HepG2 (cell line): Measurements from ENCODE around the gene L1CAM. TPM values are rescaled to one million over a fixed set of nuclear protein-coding genes. Genes with fewer than 3 reads are reported as not detected.

Experiments
- CREM ChIP-seq, 2 experiments: sonication (generic) in 1 of 2; formaldehyde crosslinking in 1 of 2; IDR thresholded peaks; 2 replicates each; pipeline versions ENCODE4 v1.4.0 to v1.6.1; 2016 to 2020; ENCODE audit warnings: antibody characterized with exemption in 1 of 2, mild to moderate bottlenecking in 1 of 2, missing genetic modification reagents in 1 of 2
- HCFC1 ChIP-seq: fragments of 150-350 bp; IDR thresholded peaks from 2 replicates; pipeline ENCODE4 v1.6.1; 2014; ENCODE audit warnings: low read depth, low read length
- HNF4G ChIP-seq, 2 experiments: sonication (generic) in 1 of 2; formaldehyde crosslinking in 1 of 2; IDR thresholded peaks; 2 replicates each; pipeline versions ENCODE4 v1.4.0 to v1.6.1; 2011 to 2020; ENCODE audit warnings: borderline replicate concordance in 2 of 2, low read depth in 2 of 2, mild to moderate bottlenecking in 2 of 2, low read length in 1 of 2, missing genetic modification reagents in 1 of 2, moderate library complexity in 1 of 2
- JUNB ChIP-seq: sonication (generic); formaldehyde crosslinking; IDR thresholded peaks from 2 replicates; pipeline ENCODE4 v1.8.0; 2022; ENCODE audit warnings: missing genetic modification reagents, mild to moderate bottlenecking, borderline replicate concordance
- KAT8 ChIP-seq: IDR thresholded peaks from 2 replicates; pipeline ENCODE4 v1.6.1; 2016; ENCODE audit warnings: missing genetic modification reagents, missing compliant biosample characterization
- KLF16 ChIP-seq, 2 experiments: sonication (generic) in 1 of 2; formaldehyde crosslinking in 1 of 2; IDR thresholded peaks; 2 replicates each; pipeline versions ENCODE4 v1.6.1 to v1.8.0; 2016 to 2023; ENCODE audit warnings: missing genetic modification reagents in 2 of 2, missing compliant biosample characterization in 1 of 2
- PCBP1 ChIP-seq: fragments of 200-400 bp; formaldehyde crosslinking; IDR thresholded peaks from 2 replicates; pipeline ENCODE4 v1.6.1; 2017; ENCODE audit warnings: mild to moderate bottlenecking, low read depth, low read length, borderline replicate concordance
- RFXANK ChIP-seq: IDR thresholded peaks from 2 replicates; pipeline ENCODE4 v1.6.1; 2016
- SIX1 ChIP-seq: sonication (generic); formaldehyde crosslinking; IDR thresholded peaks from 2 replicates; pipeline ENCODE4 v1.4.0; 2020; ENCODE audit warnings: missing genetic modification reagents, borderline replicate concordance
- TAF1 ChIP-seq: sonication (generic); formaldehyde crosslinking; IDR thresholded peaks from 2 replicates; pipeline ENCODE4 v1.4.0; 2020; ENCODE audit warnings: missing genetic modification reagents
- ZBTB42 ChIP-seq: sonication (generic); formaldehyde crosslinking; IDR thresholded peaks from 2 replicates; pipeline ENCODE4 v1.5.0; 2020; ENCODE audit warnings: mild to moderate bottlenecking, missing genetic modification reagents
- ZNF383 ChIP-seq: sonication (generic); formaldehyde crosslinking; IDR thresholded peaks from 2 replicates; pipeline ENCODE4 v1.4.0; 2020; ENCODE audit warnings: missing genetic modification reagents, mild to moderate bottlenecking, borderline replicate concordance
- ZNF503 ChIP-seq: sonication (generic); formaldehyde crosslinking; IDR thresholded peaks from 2 replicates; pipeline ENCODE4 v1.4.0; 2020; ENCODE audit warnings: missing genetic modification reagents
- ZNF510 ChIP-seq: sonication (generic); formaldehyde crosslinking; IDR thresholded peaks from 2 replicates; pipeline ENCODE4 v1.4.0; 2020; ENCODE audit warnings: low read depth, mild to moderate bottlenecking, missing genetic modification reagents
- polyA plus RNA-seq, 8 experiments: library from polyadenylated mRNA; depleted of rRNA in 3 of 8; stranded (reverse) in 7 of 8; unstranded in 1 of 8; fragments of >200 nt; fragmentation: Illumina TruSeq in 4 of 8; extraction: Trizol in 4 of 8; gene quantifications; 2 replicates each; pipeline versions ENCODE4 v1.2.1 to v1.2.3, GENCODE V29; 2011 to 2016; ENCODE audit warnings: low read depth in 4 of 8, missing spikeins in 1 of 8, mixed read lengths in 1 of 8; ENCODE audit not compliant: insufficient read depth in 1 of 8
- total RNA-seq, 5 experiments: library from RNA; depleted of rRNA; stranded (reverse); fragments of >200 nt; fragmentation: Illumina TruSeq; extraction: Trizol; gene quantifications; 2 replicates each; pipeline ENCODE4 v1.2.3, GENCODE V29; 2016; ENCODE audit warnings: low read depth in 1 of 5
- TF ChIP-seq, protein P1 (sequence below): conservative IDR thresholded peaks from 2 replicates; pipeline ENCODE4 v1.6.1; 2018; ENCODE audit warnings: missing genetic modification reagents
- TF ChIP-seq, protein P2 (sequence below), 2 experiments: fragments of 450-650 bp in 1 of 2; sonication (generic) in 1 of 2; formaldehyde crosslinking in 1 of 2; IDR thresholded peaks; 2 replicates each; pipeline versions ENCODE4 v1.6.1 to v1.8.0; 2016 to 2022; ENCODE audit warnings: antibody characterized with exemption in 1 of 2, mild to moderate bottlenecking in 1 of 2, missing genetic modification reagents in 1 of 2

Gene L1CAM
- total and polyA plus RNA-seq, 2 of the 13 experiments (the other 11 are each of a cell fraction or from before 2014, with no cell fraction given) = 1.4 to 2.0 TPM

DNA sequence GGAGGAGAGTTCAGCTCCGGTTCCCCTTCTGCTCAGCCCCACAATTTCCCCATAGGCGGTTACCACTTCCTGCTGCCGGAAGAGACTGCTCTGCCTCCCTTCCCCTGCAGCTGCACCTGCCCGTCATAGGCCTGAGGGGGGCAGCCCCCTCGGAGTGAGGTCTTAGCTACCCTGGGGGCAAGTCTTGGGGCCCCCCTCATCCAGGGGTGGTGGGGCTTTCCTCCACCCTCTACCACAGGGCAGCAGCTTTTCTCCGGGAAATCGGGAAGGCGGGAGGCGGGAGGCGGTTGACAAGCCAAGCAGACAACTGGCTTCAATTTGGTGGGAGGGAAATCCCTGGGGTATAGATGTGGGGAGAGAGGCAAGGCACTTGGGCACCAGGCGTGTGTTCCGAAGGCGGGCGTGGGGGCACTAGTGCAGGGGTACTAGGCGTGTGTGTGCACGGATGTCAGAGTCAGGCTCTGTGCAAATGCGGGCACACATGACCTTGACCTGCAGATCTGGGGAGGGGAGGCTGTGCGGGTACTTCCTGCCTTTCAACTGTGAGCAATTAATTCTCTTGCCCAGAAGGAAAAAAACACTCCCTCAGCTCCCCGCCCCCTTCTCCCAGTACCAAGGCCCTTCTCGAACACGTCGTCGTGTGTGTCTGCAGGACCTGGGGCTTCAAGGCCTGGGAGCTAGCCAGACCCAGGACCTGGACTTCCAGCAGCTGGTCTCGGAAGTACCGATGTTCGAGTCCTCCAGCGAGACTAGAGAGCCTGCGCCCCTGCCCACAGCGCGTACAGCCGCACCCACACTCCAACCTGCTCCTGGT, 41.1 kb upstream of the L1CAM start (continued):
- no peak for TF ChIP-seq CREM (IDR thresholded peaks at IDR 0.05)
- no peak for TF ChIP-seq CREM (CRISPR knock-in tag; IDR thresholded peaks at IDR 0.05)
- no peak for TF ChIP-seq RFXANK (CRISPR knock-in tag)
- TF ChIP-seq ZNF503 (CRISPR knock-in tag) = no peak
- TF ChIP-seq, protein P1, sequence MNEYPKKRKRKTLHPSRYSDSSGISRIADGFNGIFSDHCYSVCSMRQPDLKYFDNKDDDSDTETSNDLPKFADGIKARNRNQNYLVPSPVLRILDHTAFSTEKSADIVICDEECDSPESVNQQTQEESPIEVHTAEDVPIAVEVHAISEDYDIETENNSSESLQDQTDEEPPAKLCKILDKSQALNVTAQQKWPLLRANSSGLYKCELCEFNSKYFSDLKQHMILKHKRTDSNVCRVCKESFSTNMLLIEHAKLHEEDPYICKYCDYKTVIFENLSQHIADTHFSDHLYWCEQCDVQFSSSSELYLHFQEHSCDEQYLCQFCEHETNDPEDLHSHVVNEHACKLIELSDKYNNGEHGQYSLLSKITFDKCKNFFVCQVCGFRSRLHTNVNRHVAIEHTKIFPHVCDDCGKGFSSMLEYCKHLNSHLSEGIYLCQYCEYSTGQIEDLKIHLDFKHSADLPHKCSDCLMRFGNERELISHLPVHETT (CRISPR knock-in tag) = no peak
- TF ChIP-seq TAF1 (CRISPR knock-in tag) = no peak
- no peak for TF ChIP-seq PCBP1
- no peak for TF ChIP-seq ZNF383 (CRISPR knock-in tag)
- no peak for TF ChIP-seq SIX1 (CRISPR knock-in tag)
- TF ChIP-seq HNF4G (IDR thresholded peaks at IDR 0.05; ENCODE audit: borderline replicate concordance, low read depth, low read length) = no peak
- TF ChIP-seq HNF4G (CRISPR knock-in tag; IDR thresholded peaks at IDR 0.05; ENCODE audit: borderline replicate concordance, low read depth) = no peak
- TF ChIP-seq HCFC1 = no peak
- 0 out of 2 replicates have a peak, but pooled peaks have one; percentile 7 for TF ChIP-seq KAT8 (CRISPR knock-in tag)
- no peak for TF ChIP-seq JUNB
- TF ChIP-seq ZBTB42 (CRISPR knock-in tag) = no peak
- TF ChIP-seq, protein P2, sequence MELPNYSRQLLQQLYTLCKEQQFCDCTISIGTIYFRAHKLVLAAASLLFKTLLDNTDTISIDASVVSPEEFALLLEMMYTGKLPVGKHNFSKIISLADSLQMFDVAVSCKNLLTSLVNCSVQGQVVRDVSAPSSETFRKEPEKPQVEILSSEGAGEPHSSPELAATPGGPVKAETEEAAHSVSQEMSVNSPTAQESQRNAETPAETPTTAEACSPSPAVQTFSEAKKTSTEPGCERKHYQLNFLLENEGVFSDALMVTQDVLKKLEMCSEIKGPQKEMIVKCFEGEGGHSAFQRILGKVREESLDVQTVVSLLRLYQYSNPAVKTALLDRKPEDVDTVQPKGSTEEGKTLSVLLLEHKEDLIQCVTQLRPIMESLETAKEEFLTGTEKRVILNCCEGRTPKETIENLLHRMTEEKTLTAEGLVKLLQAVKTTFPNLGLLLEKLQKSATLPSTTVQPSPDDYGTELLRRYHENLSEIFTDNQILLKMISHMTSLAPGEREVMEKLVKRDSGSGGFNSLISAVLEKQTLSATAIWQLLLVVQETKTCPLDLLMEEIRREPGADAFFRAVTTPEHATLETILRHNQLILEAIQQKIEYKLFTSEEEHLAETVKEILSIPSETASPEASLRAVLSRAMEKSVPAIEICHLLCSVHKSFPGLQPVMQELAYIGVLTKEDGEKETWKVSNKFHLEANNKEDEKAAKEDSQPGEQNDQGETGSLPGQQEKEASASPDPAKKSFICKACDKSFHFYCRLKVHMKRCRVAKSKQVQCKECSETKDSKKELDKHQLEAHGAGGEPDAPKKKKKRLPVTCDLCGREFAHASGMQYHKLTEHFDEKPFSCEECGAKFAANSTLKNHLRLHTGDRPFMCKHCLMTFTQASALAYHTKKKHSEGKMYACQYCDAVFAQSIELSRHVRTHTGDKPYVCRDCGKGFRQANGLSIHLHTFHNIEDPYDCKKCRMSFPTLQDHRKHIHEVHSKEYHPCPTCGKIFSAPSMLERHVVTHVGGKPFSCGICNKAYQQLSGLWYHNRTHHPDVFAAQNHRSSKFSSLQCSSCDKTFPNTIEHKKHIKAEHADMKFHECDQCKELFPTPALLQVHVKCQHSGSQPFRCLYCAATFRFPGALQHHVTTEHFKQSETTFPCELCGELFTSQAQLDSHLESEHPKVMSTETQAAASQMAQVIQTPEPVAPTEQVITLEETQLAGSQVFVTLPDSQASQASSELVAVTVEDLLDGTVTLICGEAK (IDR thresholded peaks at IDR 0.05) = no peak
- TF ChIP-seq, protein P2 (CRISPR knock-in tag; IDR thresholded peaks at IDR 0.05) = peak; percentile 79
- TF ChIP-seq KLF16 (CRISPR knock-in tag; IDR thresholded peaks at IDR 0.05) = no peak
- no peak for TF ChIP-seq ZNF510 (CRISPR knock-in tag)
